ENCODE results near the gene GAD1.

The GAD1 gene

DNA sequence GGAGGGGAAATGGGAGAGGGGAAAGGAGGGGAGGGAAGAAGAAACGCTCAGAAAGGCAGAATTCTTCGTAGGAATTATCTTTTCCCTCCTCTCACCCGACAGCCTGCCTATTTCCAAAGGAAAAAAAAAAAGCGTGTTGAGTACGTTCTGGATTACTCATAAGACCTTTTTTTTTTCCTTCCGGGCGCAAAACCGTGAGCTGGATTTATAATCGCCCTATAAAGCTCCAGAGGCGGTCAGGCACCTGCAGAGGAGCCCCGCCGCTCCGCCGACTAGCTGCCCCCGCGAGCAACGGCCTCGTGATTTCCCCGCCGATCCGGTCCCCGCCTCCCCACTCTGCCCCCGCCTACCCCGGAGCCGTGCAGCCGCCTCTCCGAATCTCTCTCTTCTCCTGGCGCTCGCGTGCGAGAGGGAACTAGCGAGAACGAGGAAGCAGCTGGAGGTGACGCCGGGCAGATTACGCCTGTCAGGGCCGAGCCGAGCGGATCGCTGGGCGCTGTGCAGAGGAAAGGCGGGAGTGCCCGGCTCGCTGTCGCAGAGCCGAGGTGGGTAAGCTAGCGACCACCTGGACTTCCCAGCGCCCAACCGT is at the start of gene GAD1:
Gene GAD1, plus strand, starts transcription at position 384 of the 589 bp plus-strand sequence. CDS start 1,705 bp downstream, outside the sequence.
- H3K9ac ChIP-seq, result peak within 1 kb of the TSS in 8 of 11 experiments; percentile 24 to 47 (median 34); a peak in 10 of 22 replicates
- peak within 1 kb of the TSS; percentile 51 to 68 (median 58) for H3K4me3 ChIP-seq
- H3K27ac ChIP-seq, result no peak within 1 kb of the TSS
- peaks cover 1 to 34% (median 23%) of the 10 kb centered on the region in 11 experiments; a peak in 20 of 22 replicates for H3K9me3 ChIP-seq (replicated peaks in 1 of 11)
- peaks cover 88 to 90% (median 89%) of the 10 kb centered on the region in 11 experiments for H3K27me3 ChIP-seq
- H3K4me1 ChIP-seq, result peaks cover 17 to 40% (median 32%) of the 10 kb centered on the region in 10 experiments
- no peak for TF ChIP-seq Cebpa-rat (IDR thresholded peaks at IDR 0.05)
- peak within 1 kb of the TSS; percentile 92 to 100 (median 98) for H3K4me2 ChIP-seq
- no peaks in the 10 kb centered on the region for H3K36me3 ChIP-seq
- H4K20me1 ChIP-seq, result peaks cover 0 to 56% (median 26%) of the 10 kb centered on the region in 11 experiments; a peak in 15 of 22 replicates

DNA sequence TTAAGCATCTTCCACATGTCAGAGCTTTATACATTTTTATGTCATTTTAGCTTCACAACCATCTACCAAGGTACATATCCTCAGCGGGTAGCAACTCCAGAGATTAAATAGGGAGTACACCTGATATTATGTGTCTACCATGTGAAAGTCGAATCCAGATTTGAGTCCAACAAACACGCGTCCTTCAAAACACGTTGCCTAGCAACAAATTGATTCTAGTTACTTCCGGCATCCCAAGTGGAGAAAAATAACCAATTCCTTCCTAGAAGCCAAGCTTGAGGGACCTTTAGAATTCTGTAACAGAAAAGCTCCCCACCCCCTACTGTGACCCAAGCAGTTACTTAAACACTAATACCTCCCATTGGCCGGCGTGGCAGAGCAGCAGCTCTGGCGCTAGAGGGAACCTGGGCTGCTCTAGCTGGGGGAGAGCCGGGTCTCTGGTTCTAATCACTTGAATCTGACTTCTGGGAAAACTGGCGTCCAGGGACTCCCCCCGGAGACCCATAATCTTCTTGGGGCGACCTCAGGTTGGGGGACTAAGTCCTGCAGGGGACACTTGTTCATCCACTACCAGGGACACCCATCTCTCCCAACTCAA is 46.6 kb upstream of the GAD1 start, which contains the start of gene ERICH2:
Gene ERICH2, plus strand, starts transcription at position 371 of the 598 bp plus-strand sequence. CDS start 304 bp downstream, outside the sequence.
- Histone ChIP-seq H3K4me3 (peak within 1 kb of the TSS; percentile 72 to 86 (median 80)), H3K27ac (peak within 1 kb of the TSS in 10 of 11 experiments; percentile 43 to 74 (median 50); a peak in 15 of 22 replicates), H3K4me1 (peaks cover 6 to 17% (median 12%) of the 10 kb centered on the region in 10 experiments; a peak in 19 of 20 replicates), H3K36me3 (no peaks in the 10 kb centered on the region), H4K20me1 (no peaks in the 10 kb centered on the region), H3K9me3 (replicated peaks in 1 of 11) (no peaks in the 10 kb centered on the region), H3K9ac (peak within 1 kb of the TSS; percentile 57 to 81 (median 75); a peak in 21 of 22 replicates), H3K4me2 (peak within 1 kb of the TSS; percentile 86 to 99 (median 94)), H3K27me3 (peaks cover 4 to 27% (median 22%) of the 10 kb centered on the region in 11 experiments)
- TF ChIP-seq Cebpa-rat (IDR thresholded peaks at IDR 0.05), result no peak

DNA sequence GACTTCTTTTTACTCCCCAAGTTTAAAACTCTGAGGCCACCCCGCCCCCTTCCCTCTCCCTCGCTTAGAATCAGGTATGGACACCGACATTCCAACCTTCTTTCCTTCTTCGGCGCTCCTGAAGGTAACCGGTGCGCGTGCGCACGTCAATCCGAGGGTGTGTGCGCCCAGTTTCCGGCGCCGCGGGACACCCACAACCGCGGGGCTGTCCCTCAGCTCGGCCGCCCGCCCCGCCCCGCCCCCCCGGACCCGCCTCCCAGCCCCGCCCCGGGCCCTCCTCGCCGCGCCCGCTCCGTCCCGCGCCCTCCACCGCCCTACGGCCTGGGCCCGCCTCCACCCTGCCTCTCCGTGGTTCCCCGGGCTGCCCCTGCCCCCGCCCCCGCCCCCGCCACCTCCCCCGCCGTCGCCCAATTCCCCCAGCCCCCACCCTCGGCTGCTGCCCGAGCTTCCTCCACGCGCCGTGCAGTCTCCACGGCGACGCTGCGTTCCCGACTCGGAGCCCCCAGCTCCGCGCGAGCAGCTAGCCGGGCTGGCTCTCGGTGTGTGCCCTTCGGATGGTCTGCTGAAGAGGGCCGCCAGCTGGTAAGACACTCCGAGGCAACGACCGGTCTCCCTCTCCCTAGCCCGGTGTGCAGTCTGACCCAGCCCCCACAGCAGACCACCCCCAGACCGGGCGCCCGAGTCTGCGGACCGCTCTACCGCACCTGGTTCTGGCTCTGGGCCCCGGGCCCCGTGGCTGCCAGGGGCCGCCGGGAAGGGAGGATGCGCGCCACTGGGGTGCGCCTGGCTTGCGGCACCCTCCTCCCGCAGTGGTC is 45.9 kb upstream of the GAD1 start:
- Histone ChIP-seq H3K36me3 (no peaks in the 10 kb centered on the region), H3K4me3 (peak overlapping the region; percentile 72 to 86 (median 80)), H3K9me3 (replicated peaks in 1 of 11) (no peaks in the 10 kb centered on the region), H3K4me2 (peak overlapping the region; percentile 86 to 99 (median 94)), H4K20me1 (no peaks in the 10 kb centered on the region), H3K27me3 (peaks cover 4 to 27% (median 22%) of the 10 kb centered on the region in 11 experiments), H3K27ac (peak overlapping the region in 10 of 11 experiments; percentile 43 to 74 (median 50); a peak in 15 of 22 replicates), H3K9ac (peak overlapping the region; percentile 57 to 81 (median 75); a peak in 21 of 22 replicates), H3K4me1 (peaks cover 6 to 17% (median 12%) of the 10 kb centered on the region in 10 experiments; a peak in 19 of 20 replicates)
- no peak for TF ChIP-seq Cebpa-rat (IDR thresholded peaks at IDR 0.05)

DNA sequence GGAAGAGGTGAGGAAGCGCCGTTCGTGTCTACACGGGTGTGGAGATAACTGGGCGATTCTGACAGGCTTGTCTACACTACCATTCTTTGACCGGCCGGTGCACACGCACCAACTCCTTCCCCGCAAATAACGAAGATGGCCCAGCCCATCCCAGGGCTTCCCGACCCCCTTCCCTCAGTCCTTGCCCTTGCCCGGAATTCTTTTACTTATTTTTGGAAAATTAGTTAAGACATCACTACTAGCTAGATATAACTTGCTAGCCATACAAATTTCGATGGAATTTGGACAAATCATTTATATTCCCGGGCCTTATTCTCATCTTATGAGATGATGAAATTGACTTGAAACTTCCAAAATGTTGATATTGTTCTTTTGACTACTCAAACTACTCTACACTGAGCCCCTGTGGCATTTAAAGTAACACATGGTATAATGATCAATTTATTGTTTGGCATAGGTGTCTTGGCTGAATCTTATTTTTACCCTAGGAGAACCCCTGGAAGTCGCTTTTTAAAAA is 45.2 kb upstream of the GAD1 start:
- H3K9ac ChIP-seq, result peak overlapping the region in 8 of 11 experiments; percentile 43 to 72 (median 63); a peak in 11 of 22 replicates

DNA sequence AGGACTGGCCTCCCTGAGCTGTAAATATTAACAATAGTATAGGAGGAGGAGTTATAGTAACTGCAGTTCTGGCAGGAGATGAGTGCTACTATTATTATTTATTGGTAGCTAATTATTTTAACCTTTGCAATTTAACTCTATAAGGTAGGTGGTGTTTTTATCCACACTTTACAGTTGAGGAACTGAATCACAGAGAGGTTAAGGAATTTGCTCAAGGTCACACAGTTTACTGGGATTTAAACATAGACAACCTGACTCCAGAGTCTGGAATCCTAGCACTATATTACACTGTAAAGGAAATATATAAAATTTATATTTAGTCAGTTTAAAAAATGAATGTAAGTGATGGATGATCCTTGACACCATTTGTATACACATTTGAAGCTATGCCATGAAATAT is 44.4 kb upstream of the GAD1 start:
- TF ChIP-seq Cebpa-rat (IDR thresholded peaks at IDR 0.05), result no peak
- no peak overlapping the region for H3K4me3 ChIP-seq
- H4K20me1 ChIP-seq, result no peaks in the 10 kb centered on the region
- peaks cover 4 to 27% (median 22%) of the 10 kb centered on the region in 11 experiments for H3K27me3 ChIP-seq
- H3K36me3 ChIP-seq, result no peaks in the 10 kb centered on the region
- H3K27ac ChIP-seq, result no peak overlapping the region
- peaks cover 6 to 17% (median 12%) of the 10 kb centered on the region in 10 experiments; a peak in 19 of 20 replicates for H3K4me1 ChIP-seq
- H3K9ac ChIP-seq, result no peak overlapping the region
- no peak overlapping the region for H3K4me2 ChIP-seq
- H3K9me3 ChIP-seq (replicated peaks in 1 of 11), result no peaks in the 10 kb centered on the region

More for the DNA sequence above, 45.2 kb upstream of the GAD1 start:
- Histone ChIP-seq H3K27me3 (peaks cover 4 to 27% (median 22%) of the 10 kb centered on the region in 11 experiments), H3K9me3 (replicated peaks in 1 of 11) (no peaks in the 10 kb centered on the region), H4K20me1 (no peaks in the 10 kb centered on the region), H3K36me3 (no peaks in the 10 kb centered on the region), H3K4me3 (peak overlapping the region; percentile 39 to 78 (median 62)), H3K4me2 (peak overlapping the region; percentile 63 to 94 (median 87)), H3K27ac (peak overlapping the region in 1 of 11 experiments; percentile 45; a peak in 1 of 22 replicates), H3K4me1 (peaks cover 6 to 17% (median 12%) of the 10 kb centered on the region in 10 experiments; a peak in 19 of 20 replicates)
- TF ChIP-seq Cebpa-rat (IDR thresholded peaks at IDR 0.05), result no peak

DNA sequence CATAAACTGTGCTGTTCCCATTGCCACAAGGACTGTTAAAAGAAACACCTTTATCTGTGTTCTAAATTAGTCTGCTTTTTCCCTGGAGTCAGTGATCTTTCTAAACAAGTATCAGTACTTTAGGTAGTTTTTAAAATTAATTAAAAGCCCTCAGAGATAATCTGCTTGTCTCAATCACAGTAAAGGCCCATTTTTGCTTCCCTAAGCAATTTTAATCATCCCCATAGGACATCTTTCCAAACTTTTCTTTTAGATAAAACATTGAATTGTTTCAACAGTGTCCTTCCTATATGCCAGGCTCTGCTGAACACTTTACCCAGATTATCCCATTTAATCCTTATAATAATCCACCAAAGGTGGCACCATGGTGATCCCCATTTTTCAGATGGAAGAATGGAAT is 42.6 kb upstream of the GAD1 start:
- Histone ChIP-seq H3K9me3 (replicated peaks in 1 of 11) (no peaks in the 10 kb centered on the region), H3K27me3 (peaks cover 4 to 27% (median 22%) of the 10 kb centered on the region in 11 experiments), H3K4me1 (peaks cover 6 to 17% (median 12%) of the 10 kb centered on the region in 10 experiments; a peak in 19 of 20 replicates)

DNA sequence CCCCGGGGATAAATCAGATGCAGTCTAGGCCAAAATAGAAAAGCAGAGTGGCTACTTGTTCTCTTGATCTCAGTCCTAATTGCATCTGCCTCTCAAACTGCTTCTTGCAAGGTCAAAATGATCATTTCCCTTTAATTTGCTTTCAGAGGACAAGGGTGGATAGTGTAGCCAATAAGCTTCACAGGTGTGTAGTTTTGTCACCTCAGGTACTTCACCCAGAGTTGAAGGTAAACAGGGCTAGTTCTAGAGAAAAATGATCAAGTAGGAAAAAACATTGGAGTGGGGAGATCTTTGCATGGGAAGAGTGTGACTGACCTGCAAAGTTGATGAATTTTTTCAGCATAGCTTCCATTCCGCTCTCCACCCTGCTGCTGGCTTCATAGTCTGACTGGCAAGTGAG is 37.8 kb upstream of the GAD1 start:
- Histone ChIP-seq H3K4me3 (no peak overlapping the region), H3K27me3 (no peaks in the 10 kb centered on the region), H3K36me3 (no peaks in the 10 kb centered on the region), H3K9me3 (replicated peaks in 1 of 11) (no peaks in the 10 kb centered on the region), H3K27ac (no peak overlapping the region), H3K4me2 (no peak overlapping the region), H4K20me1 (no peaks in the 10 kb centered on the region), H3K9ac (no peak overlapping the region), H3K4me1 (no peaks in the 10 kb centered on the region)
- TF ChIP-seq Cebpa-rat (IDR thresholded peaks at IDR 0.05), result no peak

More for the DNA sequence above, 42.6 kb upstream of the GAD1 start:
- Histone ChIP-seq H3K36me3 (no peaks in the 10 kb centered on the region), H3K27ac (no peak overlapping the region), H4K20me1 (no peaks in the 10 kb centered on the region), H3K4me2 (no peak overlapping the region), H3K4me3 (no peak overlapping the region), H3K9ac (no peak overlapping the region)
- TF ChIP-seq Cebpa-rat (IDR thresholded peaks at IDR 0.05), result no peak

DNA sequence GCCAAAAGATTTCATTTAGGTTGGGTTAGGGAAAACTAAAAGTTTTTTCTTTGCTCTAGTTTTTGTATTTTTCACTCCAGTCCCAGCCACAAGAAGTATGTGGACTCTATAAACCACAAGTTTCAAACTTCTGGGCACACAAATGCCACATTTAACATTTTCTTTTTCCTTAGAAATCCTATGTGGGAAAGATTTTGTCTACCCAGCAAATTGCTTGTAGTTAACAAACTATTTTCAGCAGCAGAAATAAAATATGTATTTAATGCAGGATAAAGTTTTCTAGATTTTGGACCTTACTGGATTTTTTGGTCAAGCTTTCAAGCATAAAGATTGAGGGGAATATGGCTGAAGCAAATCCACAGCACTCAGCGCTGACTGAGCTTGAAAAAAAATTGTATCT is 37.4 kb upstream of the GAD1 start:
- H3K4me2 ChIP-seq, result no peak overlapping the region
- H3K27ac ChIP-seq, result no peak overlapping the region
- no peaks in the 10 kb centered on the region for H4K20me1 ChIP-seq
- H3K4me1 ChIP-seq, result no peaks in the 10 kb centered on the region
- no peak for TF ChIP-seq Cebpa-rat (IDR thresholded peaks at IDR 0.05)
- H3K27me3 ChIP-seq, result no peaks in the 10 kb centered on the region
- H3K9ac ChIP-seq, result no peak overlapping the region
- H3K4me3 ChIP-seq, result no peak overlapping the region
- no peaks in the 10 kb centered on the region for H3K9me3 ChIP-seq (replicated peaks in 1 of 11)
- H3K36me3 ChIP-seq, result no peaks in the 10 kb centered on the region
